K562 (cell line): ENCODE measurements around the gene ABCC1. TPM values are rescaled to one million over a fixed set of nuclear protein-coding genes. Genes with fewer than 3 reads are reported as not detected.

Experiments
- BACH1 ChIP-seq: fragments of 200-800 bp; sonication (Bioruptor generic); IDR thresholded peaks from 2 replicates; pipeline ENCODE4 v1.6.1; 2016; ENCODE audit warnings: missing genetic modification characterization, missing compliant biosample characterization
- CBX5 ChIP-seq: IDR thresholded peaks from 2 replicates; pipeline ENCODE4 v1.6.1; 2014; ENCODE audit warnings: low read depth, borderline replicate concordance
- CHD1 ChIP-seq: fragments of 200-600 bp; sonication (generic); IDR thresholded peaks from one replicate; pipeline ENCODE4 v1.6.1; 2012; ENCODE audit warnings: mild to moderate bottlenecking, moderate library complexity, low read length, inconsistent platforms
- ELK3 ChIP-seq: fragments of 450-650 bp; formaldehyde crosslinking; IDR thresholded peaks from 2 replicates; pipeline ENCODE4 v1.4.0; 2020; ENCODE audit warnings: mild to moderate bottlenecking
- ETS1 ChIP-seq: conservative IDR thresholded peaks from 2 replicates; pipeline ENCODE4 v1.6.1; 2011; ENCODE audit warnings: low read depth, mild to moderate bottlenecking, low read length; ENCODE audit not compliant: control insufficient read depth
- FOXA1 ChIP-seq: fragments of 450-650 bp; IDR thresholded peaks from 2 replicates; pipeline ENCODE4 v1.6.1; 2016; ENCODE audit warnings: mild to moderate bottlenecking, borderline replicate concordance
- NR4A1 ChIP-seq, 2 experiments: fragments of 250-450 bp in 1 of 2; fragments of 450-650 bp in 1 of 2; sonication (Bioruptor Pico) in 1 of 2; IDR thresholded peaks; 2 replicates each; pipeline versions ENCODE4 v1.4.0 to v1.6.1; 2016 to 2020; ENCODE audit warnings: mild to moderate bottlenecking in 2 of 2, missing compliant biosample characterization in 1 of 2, missing genetic modification characterization in 1 of 2, moderate library complexity in 1 of 2
- SIN3B ChIP-seq: fragments of 450-650 bp; IDR thresholded peaks from 2 replicates; pipeline ENCODE4 v1.6.1; 2017; ENCODE audit warnings: low read depth, mild to moderate bottlenecking, moderate library complexity
- USF1 ChIP-seq: sonication (generic); formaldehyde crosslinking; IDR thresholded peaks from 2 replicates; pipeline ENCODE4 v1.9.0; 2022; ENCODE audit warnings: mild to moderate bottlenecking, missing genetic modification reagents
- XRCC3 ChIP-seq: fragments of 450-650 bp; IDR thresholded peaks from 2 replicates; pipeline ENCODE4 v1.6.1; 2017; ENCODE audit warnings: mild to moderate bottlenecking, moderate library complexity
- ZBTB34 ChIP-seq: fragments of 250-450 bp; sonication (Bioruptor Pico); IDR thresholded peaks from 2 replicates; pipeline ENCODE4 v1.8.0; 2021; ENCODE audit warnings: mild to moderate bottlenecking, moderate library complexity
- ZNF197 ChIP-seq: fragments of 200-800 bp; sonication (Bioruptor generic); IDR thresholded peaks from 2 replicates; pipeline ENCODE4 v1.6.1; 2016; ENCODE audit warnings: low read depth, missing genetic modification characterization, missing compliant biosample characterization
- ZNF609 ChIP-seq: sonication (generic); formaldehyde crosslinking; IDR thresholded peaks from 2 replicates; pipeline ENCODE4 v1.8.1; 2023; ENCODE audit warnings: missing genetic modification reagents, mild to moderate bottlenecking, borderline replicate concordance
- ZNF639 ChIP-seq, 2 experiments: fragments of 200-800 bp in 1 of 2; sonication (Bioruptor generic) in 1 of 2; sonication (generic) in 1 of 2; formaldehyde crosslinking in 1 of 2; IDR thresholded peaks in 1 of 2; conservative IDR thresholded peaks in 1 of 2; 2 replicates each; pipeline versions ENCODE4 v1.5.0 to v1.6.1; 2016 to 2020; ENCODE audit warnings: missing compliant biosample characterization in 1 of 2, missing genetic modification characterization in 1 of 2, missing genetic modification reagents in 1 of 2
- polyA plus RNA-seq, 8 experiments: library from polyadenylated mRNA; depleted of rRNA in 4 of 8; stranded (reverse) in 5 of 8; unstranded in 3 of 8; fragments of >200 nt; fragmentation: Nextera tagmentation in 2 of 8; fragmentation: Illumina TruSeq in 1 of 8; extraction: Ambion mirVana in 2 of 8; extraction: Trizol in 1 of 8; gene quantifications; 2 replicates each; pipeline versions ENCODE4 v1.2.1 to v1.2.3, GENCODE V29; 2011 to 2014; ENCODE audit warnings: inconsistent platforms in 1 of 8, missing spikeins in 1 of 8
- total RNA-seq, 7 experiments: library from RNA; depleted of rRNA in 6 of 7; stranded (reverse); fragments of >200 nt in 6 of 7; fragmentation: Illumina TruSeq in 2 of 7; extraction: Trizol in 2 of 7; gene quantifications; 2 replicates each; pipeline versions ENCODE4 v1.2.1 to v1.2.3, GENCODE V29; 2011 to 2021; ENCODE audit warnings: low replicate concordance in 1 of 7

The ABCC1 gene
- total and polyA plus RNA-seq, 9 of the 15 experiments (the other 6 are each of a cell fraction or from before 2014, with no cell fraction given) = 3.9 to 41.6 (median 10.0) TPM

GRCh38 chr16:16120382-16121184, 171.2 kb downstream of the ABCC1 start (continued):
- TF ChIP-seq SIN3B (no peak), ELK3 (CRISPR knock-in tag) (no peak), ZNF639 (CRISPR knock-in tag; conservative IDR thresholded peaks at IDR 0.05 in 1 of 2, IDR thresholded peaks at IDR 0.05 in 1 of 2) (peak in 1 of 2 experiments; percentile 50; a peak in 1 of 4 replicates), XRCC3 (no peak), BACH1 (tag) (peak; percentile 44; the same call in 1 of the 2 replicates), FOXA1 (no peak), ETS1 (no peak), CBX5 (no peak), ZBTB34 (CRISPR knock-in tag) (no peak), ZNF609 (no peak), CHD1 (no peak), ZNF197 (CRISPR knock-in tag) (no peak), NR4A1 (CRISPR knock-in tag; IDR thresholded peaks at IDR 0.05) (no peak), NR4A1 (tag; IDR thresholded peaks at IDR 0.05) (0 out of 2 replicates have a peak, but pooled peaks have one; percentile 70), USF1 (no peak)
